Stimulated activated memory B cell treated with anti-CD40 and anti-IgM and Interleukin-4, amounts not matched to agents 10 μg/mL and 1 μg/mL and 100 μg/mL, for 72 hours (primary cell): ENCODE data around the gene PPARGC1A.

Experiments used
- ATAC-seq: fragments of 150-1000 bp; cut with Tn5 transposase; 2 replicates; pipeline ENCODE4 v1.10.0; 2021
- H3K27ac Mint-ChIP-seq: one replicate; pipeline ENCODE4 v1.8.0; 2022; ENCODE audit warnings: mild to moderate bottlenecking, mixed read lengths
- H3K27me3 Mint-ChIP-seq: one replicate; pipeline ENCODE4 v1.8.0; 2022; ENCODE audit warnings: mixed read lengths
- H3K36me3 Mint-ChIP-seq: one replicate; pipeline ENCODE4 v1.8.0; 2022; ENCODE audit warnings: mixed read lengths
- H3K4me1 Mint-ChIP-seq: one replicate; pipeline ENCODE4 v1.8.0; 2022; ENCODE audit warnings: mixed read lengths
- H3K4me3 Mint-ChIP-seq: one replicate; pipeline ENCODE4 v1.8.0; 2022; ENCODE audit warnings: mild to moderate bottlenecking, moderate library complexity, mixed read lengths
- H3K9me3 Mint-ChIP-seq: one replicate; pipeline ENCODE4 v1.8.0; 2022; ENCODE audit warnings: mixed read lengths

The PPARGC1A gene

GRCh38 chr4:23877758-23878229, 12.1 kb downstream of the PPARGC1A start:
- no peaks in the 10 kb centered on the region for H3K4me1 Mint-ChIP-seq
- H3K4me3 Mint-ChIP-seq: no peak overlapping the region
- H3K27ac Mint-ChIP-seq: no peak overlapping the region
- no peaks in the 10 kb centered on the region for H3K27me3 Mint-ChIP-seq
- ATAC-seq: no peak
- H3K36me3 Mint-ChIP-seq: no peaks in the 10 kb centered on the region
- peaks cover 2% of the 10 kb centered on the region for H3K9me3 Mint-ChIP-seq

GRCh38 chr4:23876418-23877089, 13.3 kb downstream of the PPARGC1A start:
- H3K27me3 Mint-ChIP-seq: no peaks in the 10 kb centered on the region
- H3K36me3 Mint-ChIP-seq: no peaks in the 10 kb centered on the region
- ATAC-seq: no peak
- H3K9me3 Mint-ChIP-seq: peaks cover 2% of the 10 kb centered on the region
- no peak overlapping the region for H3K27ac Mint-ChIP-seq
- no peak overlapping the region for H3K4me3 Mint-ChIP-seq
- no peaks in the 10 kb centered on the region for H3K4me1 Mint-ChIP-seq

GRCh38 chr4:23875317-23875716, 14.5 kb downstream of the PPARGC1A start:
- no peak overlapping the region for H3K4me3 Mint-ChIP-seq
- H3K36me3 Mint-ChIP-seq: no peaks in the 10 kb centered on the region
- H3K4me1 Mint-ChIP-seq: no peaks in the 10 kb centered on the region
- H3K9me3 Mint-ChIP-seq: peaks cover 2% of the 10 kb centered on the region
- no peaks in the 10 kb centered on the region for H3K27me3 Mint-ChIP-seq
- H3K27ac Mint-ChIP-seq: no peak overlapping the region
- ATAC-seq: no peak

GRCh38 chr4:23874536-23874901, 15.3 kb downstream of the PPARGC1A start:
- Mint-ChIP-seq H3K36me3 (no peaks in the 10 kb centered on the region), H3K4me3 (no peak overlapping the region), H3K27me3 (no peaks in the 10 kb centered on the region), H3K9me3 (no peaks in the 10 kb centered on the region), H3K4me1 (no peaks in the 10 kb centered on the region), H3K27ac (no peak overlapping the region)
- ATAC-seq: no peak

GRCh38 chr4:23873717-23874535, 15.9 kb downstream of the PPARGC1A start:
- Mint-ChIP-seq H3K27me3 (no peaks in the 10 kb centered on the region), H3K9me3 (no peaks in the 10 kb centered on the region), H3K27ac (no peak overlapping the region), H3K36me3 (no peaks in the 10 kb centered on the region), H3K4me3 (no peak overlapping the region), H3K4me1 (no peaks in the 10 kb centered on the region)
- ATAC-seq: no peak

- H3K4me3 Mint-ChIP-seq: no peak overlapping the region
- H3K4me1 Mint-ChIP-seq: no peaks in the 10 kb centered on the region
- no peak overlapping the region for H3K27ac Mint-ChIP-seq
- ATAC-seq: no peak
- no peaks in the 10 kb centered on the region for H3K9me3 Mint-ChIP-seq
- H3K36me3 Mint-ChIP-seq: no peaks in the 10 kb centered on the region
- no peaks in the 10 kb centered on the region for H3K27me3 Mint-ChIP-seq
These were observed 18.4 kb downstream of the PPARGC1A start for GRCh38 chr4:23871426-23871825.

GRCh38 chr4:23866450-23867075, 23.3 kb downstream of the PPARGC1A start:
- no peaks in the 10 kb centered on the region for H3K27me3 Mint-ChIP-seq
- no peak for ATAC-seq
- no peak overlapping the region for H3K4me3 Mint-ChIP-seq
- H3K27ac Mint-ChIP-seq: no peak overlapping the region
- H3K4me1 Mint-ChIP-seq: no peaks in the 10 kb centered on the region
- H3K9me3 Mint-ChIP-seq: no peaks in the 10 kb centered on the region
- H3K36me3 Mint-ChIP-seq: no peaks in the 10 kb centered on the region

GRCh38 chr4:23861897-23862296, 27.9 kb downstream of the PPARGC1A start:
- ATAC-seq: no peak
- Mint-ChIP-seq H3K9me3 (peaks cover 2% of the 10 kb centered on the region), H3K4me1 (no peaks in the 10 kb centered on the region), H3K27me3 (no peaks in the 10 kb centered on the region), H3K36me3 (no peaks in the 10 kb centered on the region), H3K27ac (no peak overlapping the region), H3K4me3 (no peak overlapping the region)

GRCh38 chr4:23860919-23861318, 28.9 kb downstream of the PPARGC1A start:
- H3K9me3 Mint-ChIP-seq: peaks cover 2% of the 10 kb centered on the region
- H3K36me3 Mint-ChIP-seq: no peaks in the 10 kb centered on the region
- H3K4me1 Mint-ChIP-seq: no peaks in the 10 kb centered on the region
- no peak for ATAC-seq
- H3K27me3 Mint-ChIP-seq: no peaks in the 10 kb centered on the region
- no peak overlapping the region for H3K4me3 Mint-ChIP-seq
- no peak overlapping the region for H3K27ac Mint-ChIP-seq

GRCh38 chr4:23857367-23857959, 32.4 kb downstream of the PPARGC1A start:
- ATAC-seq: no peak
- H3K9me3 Mint-ChIP-seq: peaks cover 2% of the 10 kb centered on the region
- H3K27ac Mint-ChIP-seq: no peak overlapping the region
- H3K4me3 Mint-ChIP-seq: no peak overlapping the region
- H3K27me3 Mint-ChIP-seq: no peaks in the 10 kb centered on the region
- no peaks in the 10 kb centered on the region for H3K4me1 Mint-ChIP-seq
- H3K36me3 Mint-ChIP-seq: no peaks in the 10 kb centered on the region

GRCh38 chr4:23856630-23857029, 33.2 kb downstream of the PPARGC1A start:
- H3K4me3 Mint-ChIP-seq: no peak overlapping the region
- no peak overlapping the region for H3K27ac Mint-ChIP-seq
- H3K9me3 Mint-ChIP-seq: peaks cover 2% of the 10 kb centered on the region
- no peaks in the 10 kb centered on the region for H3K27me3 Mint-ChIP-seq
- no peak for ATAC-seq
- H3K36me3 Mint-ChIP-seq: no peaks in the 10 kb centered on the region
- no peaks in the 10 kb centered on the region for H3K4me1 Mint-ChIP-seq

- Mint-ChIP-seq H3K4me3 (no peak overlapping the region), H3K27me3 (no peaks in the 10 kb centered on the region), H3K27ac (no peak overlapping the region), H3K36me3 (no peaks in the 10 kb centered on the region), H3K4me1 (no peaks in the 10 kb centered on the region), H3K9me3 (peaks cover 2% of the 10 kb centered on the region)
- no peak for ATAC-seq
These were observed 33.8 kb downstream of the PPARGC1A start for GRCh38 chr4:23855912-23856605.

- no peak overlapping the region for H3K4me3 Mint-ChIP-seq
- H3K27me3 Mint-ChIP-seq: no peaks in the 10 kb centered on the region
- ATAC-seq: no peak
- H3K27ac Mint-ChIP-seq: no peak overlapping the region
- no peaks in the 10 kb centered on the region for H3K36me3 Mint-ChIP-seq
- no peaks in the 10 kb centered on the region for H3K4me1 Mint-ChIP-seq
- peaks cover under 1% of the 10 kb centered on the region for H3K9me3 Mint-ChIP-seq
These were observed 35.7 kb downstream of the PPARGC1A start for GRCh38 chr4:23853986-23854660.

- H3K27me3 Mint-ChIP-seq: no peaks in the 10 kb centered on the region
- H3K9me3 Mint-ChIP-seq: no peaks in the 10 kb centered on the region
- no peaks in the 10 kb centered on the region for H3K4me1 Mint-ChIP-seq
- H3K4me3 Mint-ChIP-seq: no peak overlapping the region
- H3K36me3 Mint-ChIP-seq: no peaks in the 10 kb centered on the region
- no peak for ATAC-seq
- no peak overlapping the region for H3K27ac Mint-ChIP-seq
These were observed 38.4 kb downstream of the PPARGC1A start for GRCh38 chr4:23851464-23851863.
